H1 (cell line): ENCODE data around the gene TNIK. TPM values are rescaled to one million over a fixed set of nuclear protein-coding genes. Genes with fewer than 3 reads are reported as not detected.

Experiments used
- CTCF ChIA-PET: fragments of 300-600 bp; sonication (Branson Sonifier 250); formaldehyde crosslinking; loops from one replicate; lab custom pipeline; 2021; ENCODE audit not compliant: partially characterized antibody; lab: Charles Lee
- POLR2A ChIA-PET: fragments of 300-600 bp; sonication (Branson Sonifier 250); formaldehyde crosslinking; loops from one replicate; lab custom pipeline; 2021; ENCODE audit warnings: inconsistent platforms; ENCODE audit not compliant: partially characterized antibody; lab: Charles Lee
- DNase-seq, 2 experiments: peaks; one replicate each; pipeline versions ENCODE4 v3.0.0 to v3.0.0-alpha.2; 2010 to 2022; ENCODE audit warnings: low spot score in 2 of 2, low read depth in 1 of 2, mixed read lengths in 1 of 2
- FAIRE-seq: peaks from 2 replicates; lab custom pipeline; 2011; peaks lifted over from hg19 to GRCh38; lab: Jason Lieb, UNC
- H2AFZ ChIP-seq: 2 replicates; pipeline ENCODE4 v1.8.1; 2012; ENCODE audit warnings: low read length, inconsistent platforms
- H2AK5ac ChIP-seq: 2 replicates; pipeline ENCODE4 v1.6.1; 2013; ENCODE audit warnings: low read depth, low read length
- H2BK120ac ChIP-seq: replicated peaks from 2 replicates; pipeline ENCODE3; 2013; ENCODE audit warnings: low read depth, low read length, inconsistent platforms
- H2BK12ac ChIP-seq: 2 replicates; pipeline ENCODE4 v1.6.1; 2013; ENCODE audit warnings: low read depth, low read length
- H2BK15ac ChIP-seq: 2 replicates; pipeline ENCODE4 v1.6.1; 2013; ENCODE audit warnings: low read length
- H2BK20ac ChIP-seq: 2 replicates; pipeline ENCODE4 v1.6.1; 2013; ENCODE audit warnings: low read length
- H2BK5ac ChIP-seq: 2 replicates; pipeline ENCODE4 v1.6.1; 2013; ENCODE audit warnings: low read depth, low read length
- H3K14ac ChIP-seq: 2 replicates; pipeline ENCODE4 v1.6.1; 2013; ENCODE audit warnings: inconsistent platforms; ENCODE audit not compliant: insufficient read length
- H3K18ac ChIP-seq: 2 replicates; pipeline ENCODE4 v1.6.1; 2013; ENCODE audit warnings: low read length; ENCODE audit errors: extremely low read depth
- H3K23ac ChIP-seq: 2 replicates; pipeline ENCODE4 v1.6.1; 2013; ENCODE audit warnings: inconsistent platforms; ENCODE audit not compliant: insufficient read length
- H3K23me2 ChIP-seq: 2 replicates; pipeline ENCODE4 v1.6.1; 2013; ENCODE audit warnings: low read depth, low read length
- H3K27ac ChIP-seq: 2 replicates; pipeline ENCODE4 v1.6.1; 2011; ENCODE audit warnings: low read depth, low read length, inconsistent platforms
- H3K27me3 ChIP-seq, 4 experiments: replicated peaks in 1 of 4; 1 replicate in 1 of 4; 2 replicates in 3 of 4; pipeline versions ENCODE4 v1.6.1 to v1.8.1; 2011 to 2013; ENCODE audit warnings: low read length in 3 of 4, mild to moderate bottlenecking in 3 of 4, inconsistent platforms in 2 of 4, mixed read lengths in 2 of 4, moderate library complexity in 1 of 4; ENCODE audit not compliant: control insufficient read depth in 3 of 4, insufficient read depth in 3 of 4; ENCODE audit errors: extremely low read depth in 1 of 4
- H3K36me3 ChIP-seq, 4 experiments: 2 replicates each; pipeline versions ENCODE4 v1.6.1 to v1.8.1; 2011 to 2013; ENCODE audit warnings: mild to moderate bottlenecking in 4 of 4, low read length in 3 of 4, moderate library complexity in 2 of 4, control low read depth in 1 of 4, inconsistent platforms in 1 of 4; ENCODE audit not compliant: insufficient read depth in 4 of 4, control insufficient read depth in 2 of 4
- H3K4ac ChIP-seq: replicated peaks from 2 replicates; pipeline ENCODE3; 2013; ENCODE audit warnings: low read length, low read depth, mixed read lengths, inconsistent platforms; ENCODE audit not compliant: insufficient read length
- H3K4me1 ChIP-seq, 4 experiments: replicated peaks in 1 of 4; 1 replicate in 1 of 4; 2 replicates in 3 of 4; pipeline versions ENCODE4 v1.6.1 to v1.8.1; 2011 to 2013; ENCODE audit warnings: low read length in 3 of 4, inconsistent platforms in 2 of 4, mixed read lengths in 1 of 4; ENCODE audit not compliant: insufficient read depth in 4 of 4, control insufficient read depth in 3 of 4
- H3K4me2 ChIP-seq, 2 experiments: 2 replicates each; pipeline versions ENCODE4 v1.6.1 to v1.8.1; 2011 to 2013; ENCODE audit warnings: low read depth in 2 of 2, low read length in 2 of 2, control low read depth in 1 of 2, inconsistent platforms in 1 of 2, mild to moderate bottlenecking in 1 of 2; ENCODE audit not compliant: insufficient read depth in 1 of 2
- H3K4me3 ChIP-seq, 4 experiments: fragments of 200-600, 300-600 bp in 1 of 4; sonication (generic), shearing (Covaris generic), sonication (Bioruptor Twin) in 1 of 4; 2 replicates each; pipeline versions ENCODE4 v1.5.1 to v1.8.1; 2011 to 2016; ENCODE audit warnings: low read length in 4 of 4, low read depth in 3 of 4, control low read depth in 2 of 4, inconsistent platforms in 2 of 4, mild to moderate bottlenecking in 2 of 4, mixed read lengths in 1 of 4, moderate library complexity in 1 of 4; ENCODE audit not compliant: insufficient read depth in 2 of 4; ENCODE audit errors: extremely low read depth in 1 of 4
- H3K56ac ChIP-seq: replicated peaks from 2 replicates; pipeline ENCODE3; 2013; ENCODE audit warnings: low read depth, mild to moderate bottlenecking, mixed read lengths, low read length, inconsistent platforms; ENCODE audit not compliant: insufficient read length
- H3K79me1 ChIP-seq: 2 replicates; pipeline ENCODE4 v1.6.1; 2013; ENCODE audit warnings: low read depth, low read length, control low read depth
- H3K79me2 ChIP-seq, 2 experiments: 2 replicates each; pipeline versions ENCODE4 v1.6.1 to v1.8.1; 2012 to 2013; ENCODE audit warnings: low read length in 2 of 2, mild to moderate bottlenecking in 2 of 2, inconsistent platforms in 1 of 2; ENCODE audit not compliant: insufficient read depth in 2 of 2, control insufficient read depth in 1 of 2
- H3K9ac ChIP-seq, 4 experiments: replicated peaks in 1 of 4; 1 replicate in 1 of 4; 2 replicates in 3 of 4; pipeline versions ENCODE4 v1.6.1 to v1.8.1; 2011 to 2013; ENCODE audit warnings: low read depth in 3 of 4, low read length in 3 of 4, control low read depth in 2 of 4, mild to moderate bottlenecking in 2 of 4, moderate library complexity in 2 of 4, inconsistent platforms in 1 of 4; ENCODE audit errors: extremely low read depth in 1 of 4
- H3K9me3 ChIP-seq, 2 experiments: 2 replicates each; pipeline versions ENCODE4 v1.6.1 to v1.8.1; 2012 to 2013; ENCODE audit warnings: mild to moderate bottlenecking in 2 of 2, moderate library complexity in 2 of 2, control low read depth in 1 of 2, inconsistent platforms in 1 of 2, low read depth in 1 of 2, low read length in 1 of 2, mixed read lengths in 1 of 2; ENCODE audit not compliant: insufficient read depth in 2 of 2
- H4K20me1 ChIP-seq, 2 experiments: replicated peaks in 1 of 2; 2 replicates each; pipeline versions ENCODE3 to v1.8.1; 2011 to 2013; ENCODE audit warnings: inconsistent platforms in 2 of 2, low read length in 2 of 2, mild to moderate bottlenecking in 1 of 2; ENCODE audit not compliant: insufficient read depth in 2 of 2, control insufficient read depth in 1 of 2
- H4K5ac ChIP-seq: 2 replicates; pipeline ENCODE4 v1.6.1; 2013; ENCODE audit warnings: low read length, low read depth, mixed read lengths, inconsistent platforms; ENCODE audit not compliant: insufficient read length
- H4K8ac ChIP-seq: 2 replicates; pipeline ENCODE4 v1.8.0; 2013; ENCODE audit warnings: mild to moderate bottlenecking, moderate library complexity, low read length, inconsistent platforms; ENCODE audit not compliant: insufficient read depth; ENCODE audit errors: extremely low read depth
- H4K91ac ChIP-seq: replicated peaks from 2 replicates; pipeline ENCODE3; 2013; ENCODE audit warnings: low read length, mixed read lengths, inconsistent platforms; ENCODE audit not compliant: insufficient read length
- BRCA1 ChIP-seq: IDR thresholded peaks from 2 replicates; pipeline ENCODE4 v1.6.1; 2012; ENCODE audit warnings: low read depth, low read length, improper control_type of control experiment
- FOSL1 ChIP-seq: IDR thresholded peaks from 2 replicates; pipeline ENCODE4 v1.6.1; 2011; ENCODE audit warnings: mild to moderate bottlenecking, low read depth, low read length, moderate library complexity; ENCODE audit not compliant: insufficient read depth
- SIN3A ChIP-seq, 2 experiments: IDR thresholded peaks in 1 of 2; conservative IDR thresholded peaks in 1 of 2; 2 replicates each; pipeline ENCODE4 v1.6.1; 2011 to 2012; ENCODE audit warnings: low read length in 2 of 2, improper control_type of control experiment in 1 of 2, low read depth in 1 of 2, mild to moderate bottlenecking in 1 of 2
- SRF ChIP-seq: IDR thresholded peaks from 2 replicates; pipeline ENCODE4 v1.6.1; 2011; ENCODE audit warnings: mild to moderate bottlenecking, low read depth, low read length, moderate library complexity
- WGBS, 2 experiments: shearing (Covaris generic) in 1 of 2; methylation state at CpG; one replicate each; pipeline versions ENCODE4 v1.1.6 to v1.1.7; 2013 to 2015; ENCODE audit warnings: low lambda C conversion rate in 2 of 2, mixed read lengths in 2 of 2, inconsistent platforms in 1 of 2, low coverage in 1 of 2, missing lambda C conversion rate in 1 of 2; ENCODE audit not compliant: insufficient replicate concordance in 2 of 2, insufficient coverage in 1 of 2, insufficient read length in 1 of 2; ENCODE audit errors: extremely low coverage in 1 of 2, missing lambda C conversion rate in 1 of 2; 5-methylcytosine and 5-hydroxymethylcytosine counted together
- polyA plus RNA-seq, 7 experiments: library from polyadenylated mRNA; depleted of rRNA in 3 of 7; stranded (reverse) in 5 of 7; unstranded in 2 of 7; fragments of >200 nt in 5 of 7; fragments of 200-250 nt in 2 of 7; gene quantifications; 1 replicate in 5 of 7; 2 replicates in 1 of 7; 4 replicates in 1 of 7; pipeline versions ENCODE4 v1.2.1 to v1.2.3, GENCODE V29; 2011 to 2013; ENCODE audit warnings: missing spikeins in 2 of 7, mixed read lengths in 2 of 7
- total RNA-seq: library from RNA; stranded (reverse); fragmentation: NEBNext Ultra II Directional; extraction: Animal tissue kit (Norgen Biotek cat#: 25700); gene quantifications from 2 replicates; pipeline ENCODE4 v1.2.1, GENCODE V29; 2021
- TF ChIP-seq, protein P1 (sequence below): IDR thresholded peaks from 2 replicates; pipeline ENCODE4 v1.6.1; 2012; ENCODE audit warnings: inconsistent platforms
- TF ChIP-seq, protein P2 (sequence below): IDR thresholded peaks from 2 replicates; pipeline ENCODE4 v1.6.1; 2012; ENCODE audit warnings: inconsistent platforms

Gene TNIK
- total and polyA plus RNA-seq, 2 of the 8 experiments (the other 6 are each of a cell fraction or from before 2014, with no cell fraction given) = 7.4 to 42.0 TPM

DNA sequence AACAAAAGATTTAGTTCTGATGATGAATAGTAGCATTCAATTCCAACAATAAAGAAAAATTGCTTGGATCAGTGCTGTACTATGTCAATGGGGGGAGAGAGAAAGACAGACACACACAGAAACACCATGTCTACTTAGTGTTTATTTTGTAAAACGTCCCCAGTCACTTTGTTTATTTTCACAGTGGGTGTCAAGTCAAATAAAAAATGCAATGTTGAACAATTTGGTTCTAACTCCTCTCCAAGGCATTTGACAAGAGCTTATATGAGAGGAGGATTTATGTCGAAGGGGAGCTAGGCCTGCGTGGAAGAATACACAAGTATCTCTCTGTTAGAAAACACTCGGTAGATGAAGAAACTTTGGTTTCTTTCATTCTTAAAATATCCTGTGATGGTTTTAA, 232.0 kb downstream of the TNIK start:
- H3K27ac ChIP-seq = no peak overlapping the region
- no peaks in the 10 kb centered on the region for H3K23me2 ChIP-seq
- H2BK5ac ChIP-seq = no peak overlapping the region
- no peak for TF ChIP-seq SIN3A (conservative IDR thresholded peaks at IDR 0.05 in 1 of 2, IDR thresholded peaks at IDR 0.05 in 1 of 2; ENCODE audit: low read depth in 1 of 2, low read length in 2 of 2)
- TF ChIP-seq FOSL1 = no peak
- TF ChIP-seq, protein P1, sequence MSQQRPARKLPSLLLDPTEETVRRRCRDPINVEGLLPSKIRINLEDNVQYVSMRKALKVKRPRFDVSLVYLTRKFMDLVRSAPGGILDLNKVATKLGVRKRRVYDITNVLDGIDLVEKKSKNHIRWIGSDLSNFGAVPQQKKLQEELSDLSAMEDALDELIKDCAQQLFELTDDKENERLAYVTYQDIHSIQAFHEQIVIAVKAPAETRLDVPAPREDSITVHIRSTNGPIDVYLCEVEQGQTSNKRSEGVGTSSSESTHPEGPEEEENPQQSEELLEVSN = no peak
- TF ChIP-seq BRCA1 = no peak
- TF ChIP-seq, protein P2, sequence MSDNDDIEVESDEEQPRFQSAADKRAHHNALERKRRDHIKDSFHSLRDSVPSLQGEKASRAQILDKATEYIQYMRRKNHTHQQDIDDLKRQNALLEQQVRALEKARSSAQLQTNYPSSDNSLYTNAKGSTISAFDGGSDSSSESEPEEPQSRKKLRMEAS = no peak
- no peak for TF ChIP-seq SRF
- H3K36me3 ChIP-seq = peaks cover 0 to 4% (median 0%) of the 10 kb centered on the region in 4 experiments; a peak in 3 of 8 replicates
- H4K20me1 ChIP-seq = no peaks in the 10 kb centered on the region
- H3K23ac ChIP-seq = no peak overlapping the region
- H3K79me2 ChIP-seq = no peaks in the 10 kb centered on the region
- no peak for FAIRE-seq
- no peaks in the 10 kb centered on the region for H3K4me1 ChIP-seq
- no peak for DNase-seq
- POLR2A ChIA-PET = no interaction called here
- H3K27me3 ChIP-seq = no peaks in the 10 kb centered on the region
- no peak overlapping the region for H3K14ac ChIP-seq
- no peak overlapping the region for H3K4me2 ChIP-seq
- H2BK20ac ChIP-seq = no peak overlapping the region
- no peak overlapping the region for H2AFZ ChIP-seq
- H4K8ac ChIP-seq = no peak overlapping the region
- H3K79me1 ChIP-seq = no peaks in the 10 kb centered on the region
- H2BK120ac ChIP-seq = no peak overlapping the region
- CTCF ChIA-PET = no interaction called here
- no peak overlapping the region for H4K5ac ChIP-seq
- no peaks in the 10 kb centered on the region for H3K9me3 ChIP-seq
- H4K91ac ChIP-seq = no peak overlapping the region
- no peak overlapping the region for H3K18ac ChIP-seq
- H3K4me3 ChIP-seq = no peak overlapping the region
- H2AK5ac ChIP-seq = no peak overlapping the region
- no peak overlapping the region for H2BK12ac ChIP-seq
- H3K4ac ChIP-seq = no peak overlapping the region
- WGBS, 2 experiments = 79% methylated on average over 4 of the region's 4 CpGs; no CpG with 5 or more reads in 1 of the 2 experiments
- no peak overlapping the region for H3K56ac ChIP-seq
- no peak overlapping the region for H3K9ac ChIP-seq
- H2BK15ac ChIP-seq = no peak overlapping the region
